Stimulated activated CD4-positive, alpha-beta T cell treated with anti-CD3 and anti-CD28 coated beads, Interleukin-1b, Interleukin-23, amount 100 ng/mL, for 24 hours (primary cell): Measurements from ENCODE around the gene MAT2B.
A peak's percentile ranks its signal among the peaks of the same experiment; 100 is the strongest.

Experiments
- DNase-seq, 4 experiments: peaks; one replicate each; pipeline ENCODE4 v3.0.0-alpha.2; 2020; ENCODE audit warnings: low read depth in 4 of 4, low spot score in 1 of 4

The MAT2B gene

DNA sequence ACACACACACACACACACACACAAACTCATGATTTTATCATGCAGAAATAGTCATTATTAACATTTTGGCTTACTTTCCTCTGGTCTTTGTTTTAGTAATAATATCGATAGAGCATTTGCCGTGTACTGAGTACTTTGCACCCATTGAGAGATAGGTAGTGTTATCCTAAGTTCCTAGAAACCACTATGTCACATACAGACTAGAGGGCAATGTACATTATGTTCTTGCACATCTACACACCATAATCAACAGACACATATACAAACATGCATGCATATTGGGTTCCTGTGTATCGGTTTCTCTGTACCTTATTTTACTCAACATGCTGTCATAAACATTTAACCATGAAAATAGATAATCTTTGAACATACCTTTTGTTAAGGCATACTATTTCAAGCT, 45.7 kb downstream of the MAT2B start:
- no peak for DNase-seq

DNA sequence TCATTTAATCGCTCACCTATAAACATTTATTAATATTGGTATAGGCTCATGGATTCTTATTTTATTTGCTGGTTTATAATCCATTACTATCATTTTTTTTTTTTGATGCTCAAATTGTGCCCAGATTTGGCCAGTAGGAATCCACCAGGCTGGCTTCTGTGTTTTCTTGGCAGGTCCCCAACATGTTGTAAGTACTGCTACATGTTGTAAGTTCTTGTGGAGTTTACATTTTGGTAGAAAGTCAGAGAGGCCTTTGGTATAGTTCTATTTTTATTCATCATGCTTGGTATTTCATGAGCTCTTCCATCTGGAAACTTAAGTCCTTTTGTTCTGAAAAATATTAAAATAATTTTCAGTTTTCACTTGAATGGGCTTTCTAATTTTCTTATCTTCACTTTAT, 47.1 kb downstream of the MAT2B start:
- no peak for DNase-seq

DNA sequence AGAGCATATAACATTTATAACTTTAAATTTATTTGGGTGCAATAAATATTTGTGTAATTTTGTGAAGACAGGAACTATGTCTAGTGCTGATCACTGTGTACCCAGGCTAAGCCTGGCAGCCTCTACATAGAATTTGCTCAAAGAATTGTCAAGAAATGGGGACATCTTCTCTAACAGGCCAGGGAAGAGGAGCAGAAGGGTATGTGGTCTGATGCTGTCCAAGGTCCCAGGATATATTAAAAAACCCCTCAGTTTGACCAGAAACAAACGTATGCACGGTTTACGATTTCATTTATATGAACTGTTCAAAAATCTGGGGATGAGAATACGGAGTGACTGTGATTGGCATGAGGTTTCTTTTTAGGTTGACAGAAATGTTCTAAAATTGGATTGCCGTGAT, 55.9 kb downstream of the MAT2B start:
- DNase-seq: no peak

DNA sequence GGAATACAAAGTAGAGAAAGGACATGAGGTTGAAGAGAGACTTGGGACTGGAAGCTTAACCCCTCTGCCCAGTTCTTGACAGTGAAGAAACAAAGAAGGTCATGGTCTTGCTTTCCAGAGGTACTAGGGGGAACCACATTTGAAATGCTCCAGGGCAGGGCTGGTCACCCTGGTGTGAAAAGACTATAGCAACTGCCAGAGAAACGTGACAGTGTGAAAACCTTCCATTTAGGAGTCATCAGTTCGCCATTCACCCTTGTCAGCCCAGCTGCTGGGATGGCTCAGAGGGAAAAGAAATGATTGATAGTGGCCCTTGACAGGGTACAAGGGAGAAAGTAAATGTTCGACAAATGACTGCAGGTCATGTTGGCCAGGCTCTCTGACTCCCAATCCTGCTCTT, 56.7 kb downstream of the MAT2B start:
- DNase-seq: no peak

DNA sequence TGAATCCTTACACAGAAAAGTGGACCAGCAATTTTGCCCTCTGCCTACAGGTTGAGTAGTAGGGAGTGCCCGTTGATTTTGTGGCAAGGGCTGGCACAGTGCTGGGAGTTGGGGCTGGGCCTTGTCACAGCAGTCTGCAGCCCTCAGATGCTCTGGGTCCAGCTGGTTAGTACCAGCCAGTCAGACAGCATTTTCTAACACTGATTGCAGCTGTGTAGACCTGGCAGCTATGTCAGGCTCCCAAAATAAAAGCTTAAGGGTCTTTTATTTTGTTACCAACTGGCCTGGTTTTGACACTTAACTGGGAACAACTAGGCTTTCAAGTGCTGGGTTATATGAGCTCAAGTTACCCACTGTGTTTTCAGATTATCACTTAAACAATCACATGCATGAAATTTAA, 57.7 kb downstream of the MAT2B start:
- DNase-seq: no peak

DNA sequence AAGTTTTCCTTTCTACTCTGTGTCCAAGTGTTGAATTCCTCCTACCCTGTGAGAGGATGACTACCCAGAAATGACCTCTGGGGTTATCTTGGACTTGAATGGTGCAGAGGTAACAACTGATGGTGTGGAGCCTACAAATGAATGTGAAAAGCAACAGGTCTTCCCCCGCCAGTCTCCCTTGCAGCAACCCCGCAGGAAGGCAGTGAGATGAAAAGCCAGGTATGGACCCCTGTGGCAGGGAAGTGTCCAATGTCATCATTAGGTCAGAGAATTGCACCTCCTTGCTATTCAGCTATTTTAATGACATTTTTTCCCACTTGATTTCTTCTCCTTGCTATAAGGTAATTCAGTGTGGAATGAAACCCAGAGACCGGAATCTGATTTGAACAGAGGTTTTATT, 58.5 kb downstream of the MAT2B start:
- DNase-seq: no peak

DNA sequence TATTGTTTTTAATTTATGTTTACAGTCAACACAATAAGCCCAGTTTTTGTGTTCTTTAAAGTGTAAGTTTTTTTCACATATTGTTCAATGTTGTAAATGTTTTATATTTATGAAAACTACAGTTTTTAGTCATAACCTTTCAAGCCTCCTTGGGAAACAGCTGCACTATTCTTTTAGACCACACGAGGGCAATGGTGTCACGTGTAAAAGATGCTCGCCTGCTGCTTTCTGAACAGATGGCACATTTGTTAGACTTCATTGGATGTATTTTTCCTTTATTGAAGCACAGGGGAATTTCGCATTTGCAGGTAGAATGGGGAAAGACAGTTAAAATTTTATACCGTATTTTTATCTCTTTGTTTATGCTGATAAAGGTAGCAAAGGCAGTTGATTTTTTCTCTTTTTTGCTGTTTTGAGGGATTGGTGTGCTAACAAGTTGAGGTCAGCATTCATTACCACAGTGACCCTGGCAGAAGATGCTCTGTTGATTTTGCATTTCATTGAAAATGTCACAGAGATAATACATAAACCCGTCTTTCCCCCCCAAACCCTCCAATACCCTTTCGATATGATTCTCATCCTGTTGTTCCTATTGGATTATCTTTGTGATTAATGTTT, 59.0 kb downstream of the MAT2B start:
- DNase-seq: peak; percentile 24 to 59 (median 40)

DNA sequence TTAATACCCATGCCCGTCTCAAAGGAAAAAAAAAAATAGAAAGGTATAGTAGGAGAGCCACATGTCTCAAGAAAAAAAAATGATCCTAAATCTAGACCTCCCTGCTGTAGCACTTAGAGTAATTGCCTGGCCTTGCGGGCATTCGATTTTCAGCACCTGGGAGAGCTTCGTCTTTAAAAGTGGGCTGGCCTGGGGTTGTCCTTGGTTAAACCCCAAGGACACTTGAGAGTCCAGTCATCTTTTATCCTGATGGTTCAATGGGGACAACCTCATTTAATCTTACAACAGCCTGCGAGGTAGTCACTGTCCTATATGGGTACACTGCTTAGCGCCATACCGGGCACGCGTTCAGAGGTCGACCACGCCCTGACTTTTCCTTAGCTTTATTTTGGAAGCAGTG, 60.1 kb downstream of the MAT2B start:
- no peak for DNase-seq

DNA sequence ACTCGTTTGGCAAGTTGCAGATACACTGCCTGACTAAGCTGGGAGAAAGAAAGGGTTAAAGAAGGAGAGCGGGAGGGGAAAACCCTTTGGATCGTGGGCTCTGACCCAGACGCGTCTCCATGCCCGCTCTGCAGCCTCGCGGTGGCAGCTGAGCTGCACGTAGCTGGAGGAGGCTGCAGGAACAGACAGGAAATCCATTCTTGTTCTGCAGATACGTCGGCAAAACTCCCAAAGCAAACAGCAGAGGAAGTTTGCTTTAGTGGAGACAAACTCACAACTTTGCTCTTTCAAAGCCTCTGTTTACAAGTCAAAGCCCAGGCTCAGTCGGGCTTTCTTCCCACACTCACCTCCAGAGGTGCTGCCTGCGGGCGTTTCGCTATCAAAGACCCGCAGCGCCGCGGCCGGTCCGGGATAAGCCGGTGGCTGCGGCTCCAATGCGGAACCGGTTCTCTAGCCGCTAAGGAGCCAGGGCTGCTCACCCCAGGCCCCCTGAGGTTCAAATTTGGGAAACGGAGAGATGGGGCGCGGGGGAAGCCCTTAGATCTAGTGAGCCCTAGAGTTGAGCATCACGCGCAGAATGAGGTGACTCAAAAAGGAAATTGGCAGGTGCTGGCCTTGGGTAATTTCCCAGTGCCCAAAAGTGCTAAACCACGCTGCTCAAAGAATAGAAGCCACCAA, 60.7 kb downstream of the MAT2B start:
- peak in 1 of 4 experiments; percentile 2 for DNase-seq

DNA sequence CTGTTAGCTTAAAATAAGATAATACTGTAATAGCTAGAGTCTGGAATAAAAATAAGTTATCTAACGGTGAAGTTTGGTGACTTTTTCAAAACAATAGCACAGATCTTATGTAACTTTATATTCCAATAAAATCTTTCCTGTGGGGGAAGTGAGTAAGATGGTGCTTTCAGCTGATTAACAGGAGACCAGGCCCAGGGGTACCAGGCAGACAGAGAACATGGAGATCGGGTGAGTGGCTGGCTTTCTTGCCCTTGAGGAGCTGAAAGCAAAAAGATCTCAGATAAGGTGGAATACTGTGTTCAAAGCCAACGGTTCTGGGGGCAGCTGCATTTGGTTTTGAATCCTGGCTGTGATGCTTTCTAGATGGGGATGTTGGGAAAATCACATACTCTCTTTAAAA, 61.3 kb downstream of the MAT2B start:
- no peak for DNase-seq

DNA sequence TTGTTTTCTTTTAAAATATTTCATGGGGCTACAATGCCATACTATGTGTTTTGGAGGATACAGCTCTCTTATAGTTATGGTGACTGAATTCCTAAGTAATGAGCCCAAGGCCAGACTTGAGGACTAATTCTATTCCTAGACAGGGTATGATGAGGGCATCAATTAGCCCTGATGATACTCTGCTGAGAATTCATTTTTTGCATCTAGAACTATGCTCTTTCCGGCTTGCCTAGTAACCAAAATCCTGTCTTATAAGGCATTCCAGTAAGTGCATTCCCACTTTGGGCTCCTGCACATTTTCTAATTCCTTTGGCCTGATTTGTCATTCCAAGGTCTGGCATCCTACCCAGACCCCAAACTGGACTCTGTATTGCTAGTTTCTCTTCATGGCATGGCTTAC, 62.4 kb downstream of the MAT2B start:
- no peak for DNase-seq
